NOMO-1 (cell line): ENCODE measurements around the gene MUC5AC.
A peak's percentile ranks its signal among the peaks of the same experiment; 100 is the strongest.
"Not testable (repeated sequence)": the region's sequence is repeated elsewhere in the genome, so short reads cannot be mapped to it uniquely, and the experiment has no call there.

ENCODE experiments used
- DNase-seq, 2 experiments: peaks; one replicate each; lab custom pipeline; 2025; ENCODE audit not compliant: unreplicated experiment in 2 of 2; lab: John Stamatoyannopoulos, UW

Gene MUC5AC

DNA sequence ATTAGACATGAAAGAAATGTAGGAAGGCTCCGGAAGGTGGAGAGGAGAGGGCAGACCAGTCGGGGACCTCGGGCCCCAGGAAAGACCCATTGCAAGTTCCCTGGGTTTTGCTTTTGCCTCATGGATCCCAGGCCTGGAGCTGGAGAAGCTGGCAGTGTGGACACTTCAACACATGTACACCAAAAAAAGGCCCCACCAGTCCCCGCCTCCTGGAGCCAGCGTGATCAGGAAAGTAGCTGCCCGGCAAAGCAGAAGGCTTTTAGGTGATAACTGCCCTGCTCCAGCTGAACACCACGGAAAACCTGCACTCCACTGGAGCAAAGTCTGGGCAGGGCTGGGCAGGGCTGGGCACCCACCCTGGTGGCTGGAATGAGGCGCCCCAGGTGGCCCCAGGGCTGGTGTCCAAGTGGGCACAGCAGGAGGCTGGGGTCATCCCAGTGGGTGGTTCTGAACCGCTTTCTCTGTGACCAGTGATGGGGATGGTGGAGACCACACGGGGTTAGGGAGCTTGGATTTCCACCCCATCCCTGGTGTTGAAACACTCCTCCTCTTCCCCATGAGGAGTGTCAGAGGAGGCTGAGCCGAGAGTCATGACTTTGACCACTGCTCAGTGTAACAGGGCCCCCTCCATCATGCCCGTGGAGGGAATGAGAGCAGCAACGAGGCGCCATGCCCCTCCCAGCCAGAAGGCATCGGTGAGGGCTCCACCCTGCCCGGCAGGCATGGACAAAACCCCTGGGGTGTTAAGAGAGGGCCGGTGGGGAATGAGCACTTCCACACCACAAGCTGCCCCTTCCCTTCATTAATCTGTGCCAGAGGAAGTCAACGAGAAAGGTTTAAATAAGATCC is 16.9 kb upstream of the MUC5AC start:
- no peak for DNase-seq

- DNase-seq: no peak
These were observed 11.4 kb upstream of the MUC5AC start for GRCh38 chr11:1146365-1146764.

DNA sequence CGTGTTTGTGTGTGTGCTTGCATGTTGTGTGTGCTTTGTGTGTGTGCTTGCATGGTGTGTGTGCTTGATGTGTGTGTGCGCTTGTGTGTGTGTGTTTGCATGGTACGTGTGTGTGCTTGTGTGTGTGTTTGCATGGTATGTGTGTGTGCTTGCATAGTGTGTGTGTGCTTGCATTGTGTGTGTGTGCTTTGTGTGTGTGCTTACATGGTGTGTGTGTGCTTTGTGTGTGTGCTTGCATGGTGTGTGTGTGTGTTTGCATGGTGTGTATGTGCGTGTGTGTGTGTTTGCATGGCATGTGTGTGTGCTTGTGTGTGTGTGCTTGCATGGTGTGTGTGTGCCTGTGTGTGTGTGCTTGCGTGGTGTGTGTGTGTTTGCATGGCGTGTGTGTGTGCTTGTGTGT is 10.0 kb upstream of the MUC5AC start:
- DNase-seq: no peak

- DNase-seq: no peak
These were observed 9.0 kb upstream of the MUC5AC start for GRCh38 chr11:1148752-1149180.

- DNase-seq: no peak
These were observed 8.2 kb upstream of the MUC5AC start for GRCh38 chr11:1149545-1149944.

GRCh38 chr11:1150116-1150515 is 7.6 kb upstream of the MUC5AC start:
- no peak for DNase-seq

DNA sequence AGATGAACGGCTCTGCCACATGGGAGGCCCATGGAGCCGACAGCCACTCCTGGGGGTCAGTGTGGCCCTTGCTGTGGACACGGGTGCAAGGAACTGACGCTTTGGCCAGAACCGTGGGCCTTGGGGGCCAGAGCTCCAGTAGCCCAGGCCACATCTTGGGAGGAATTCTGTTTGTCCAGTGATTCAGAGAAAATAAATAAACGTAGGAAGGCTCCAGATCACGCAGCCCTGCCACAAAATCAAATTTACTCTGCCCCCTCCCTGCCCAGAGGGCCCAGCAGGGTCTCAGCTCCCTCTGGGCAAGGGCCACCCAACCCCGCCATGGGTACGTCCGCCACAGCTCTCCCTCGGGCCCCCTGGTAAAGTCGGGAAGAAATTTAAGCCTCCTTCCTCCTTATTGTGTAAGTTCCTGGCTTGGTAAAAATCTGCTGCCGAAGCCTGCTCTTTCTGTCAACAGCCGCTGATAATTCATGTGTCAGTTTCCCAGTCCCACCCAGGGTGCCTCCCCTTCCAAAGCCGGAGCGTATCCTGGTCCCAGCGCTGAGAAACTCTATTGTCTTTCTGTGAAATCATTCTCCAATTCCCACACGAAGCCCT is 6.9 kb upstream of the MUC5AC start:
- peak in 1 of 2 experiments; percentile 12 for DNase-seq

GRCh38 chr11:1151366-1152315 is 6.1 kb upstream of the MUC5AC start:
- DNase-seq: no peak

- peak; percentile 9 to 30 for DNase-seq
These were observed 5.2 kb upstream of the MUC5AC start for GRCh38 chr11:1152316-1153104.

DNA sequence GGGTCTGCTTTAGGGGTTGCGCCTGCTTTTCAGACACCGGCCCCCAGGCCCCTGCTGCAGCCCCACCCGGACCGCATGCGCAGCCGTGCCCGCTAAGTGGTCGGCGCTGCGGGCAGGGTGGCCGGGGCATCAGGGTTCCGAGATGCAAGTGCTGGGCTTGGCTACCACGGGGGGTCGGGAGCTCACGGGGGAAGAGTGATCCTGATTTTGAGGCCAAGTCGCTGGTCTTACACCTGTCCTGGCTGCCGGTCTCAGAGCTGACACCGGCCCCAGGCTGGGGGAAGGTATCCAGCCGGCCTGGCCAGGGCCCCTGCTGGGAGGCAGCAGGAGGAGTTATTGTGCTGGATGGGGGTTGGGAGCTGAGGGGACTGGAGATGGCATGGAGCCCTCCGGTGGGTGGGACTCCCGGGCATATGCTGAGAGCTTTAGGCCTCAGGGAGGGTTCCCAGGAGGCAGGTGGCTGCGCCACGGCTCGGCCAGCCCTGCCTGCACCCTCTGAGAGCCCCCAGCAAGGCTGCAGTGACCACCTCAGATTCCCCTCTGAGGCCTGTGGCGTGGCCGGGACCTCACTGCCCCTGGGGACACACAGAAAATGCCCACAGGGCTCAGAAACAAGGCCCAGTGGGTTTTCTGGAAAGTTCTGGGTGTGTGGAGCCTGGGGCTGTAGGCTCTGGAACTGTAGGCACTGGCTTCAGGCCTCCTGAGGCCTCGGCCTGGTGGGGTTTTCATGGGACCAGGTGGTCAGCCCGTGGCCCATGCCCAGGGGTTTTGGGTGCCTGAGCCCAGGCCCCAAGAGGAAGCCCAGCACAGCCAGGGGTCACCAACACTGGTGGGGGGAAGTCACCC is 4.4 kb upstream of the MUC5AC start:
- no peak for DNase-seq

GRCh38 chr11:1153951-1154493 is 3.7 kb upstream of the MUC5AC start:
- no peak for DNase-seq

DNA sequence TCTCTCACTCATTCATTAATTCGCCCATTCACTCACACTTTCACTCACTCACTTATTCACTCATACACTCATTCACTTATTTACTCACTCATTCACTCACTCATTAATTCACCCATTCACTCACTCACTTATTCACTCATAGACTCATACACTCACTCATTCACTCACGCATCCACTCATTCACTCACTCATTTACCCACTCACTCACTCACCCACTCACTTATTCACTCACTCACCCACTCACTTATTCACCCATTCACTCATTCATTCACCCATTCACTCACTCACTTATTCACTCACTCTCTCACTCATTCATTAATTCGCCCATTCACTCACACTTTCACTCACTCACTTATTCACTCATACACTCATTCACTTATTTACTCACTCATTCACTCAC is 3.1 kb upstream of the MUC5AC start:
- not testable (repeated sequence) for DNase-seq

GRCh38 chr11:1155274-1155693 is 2.5 kb upstream of the MUC5AC start:
- no peak for DNase-seq

GRCh38 chr11:1156506-1157340 is 1.0 kb upstream of the MUC5AC start:
- DNase-seq: no peak

DNA sequence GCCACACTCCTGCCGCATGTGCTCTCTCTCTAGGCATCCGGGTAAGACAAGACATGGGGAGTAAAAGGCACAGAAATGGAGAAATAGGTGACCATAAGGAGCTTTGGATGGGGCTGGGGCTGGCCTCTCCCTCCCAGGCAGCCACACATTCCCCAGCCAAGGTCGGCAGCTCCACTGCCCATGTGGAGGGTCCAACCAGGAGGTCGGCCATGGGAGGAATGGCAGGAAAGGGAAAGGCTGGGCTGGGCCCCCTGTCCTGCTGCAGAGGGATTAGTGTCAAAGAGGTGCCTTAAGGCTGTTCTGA is 460 bp upstream of the MUC5AC start:
- no peak for DNase-seq

- DNase-seq: no peak
These were observed 1.1 kb downstream of the MUC5AC start for GRCh38 chr11:1158681-1159487.

DNA sequence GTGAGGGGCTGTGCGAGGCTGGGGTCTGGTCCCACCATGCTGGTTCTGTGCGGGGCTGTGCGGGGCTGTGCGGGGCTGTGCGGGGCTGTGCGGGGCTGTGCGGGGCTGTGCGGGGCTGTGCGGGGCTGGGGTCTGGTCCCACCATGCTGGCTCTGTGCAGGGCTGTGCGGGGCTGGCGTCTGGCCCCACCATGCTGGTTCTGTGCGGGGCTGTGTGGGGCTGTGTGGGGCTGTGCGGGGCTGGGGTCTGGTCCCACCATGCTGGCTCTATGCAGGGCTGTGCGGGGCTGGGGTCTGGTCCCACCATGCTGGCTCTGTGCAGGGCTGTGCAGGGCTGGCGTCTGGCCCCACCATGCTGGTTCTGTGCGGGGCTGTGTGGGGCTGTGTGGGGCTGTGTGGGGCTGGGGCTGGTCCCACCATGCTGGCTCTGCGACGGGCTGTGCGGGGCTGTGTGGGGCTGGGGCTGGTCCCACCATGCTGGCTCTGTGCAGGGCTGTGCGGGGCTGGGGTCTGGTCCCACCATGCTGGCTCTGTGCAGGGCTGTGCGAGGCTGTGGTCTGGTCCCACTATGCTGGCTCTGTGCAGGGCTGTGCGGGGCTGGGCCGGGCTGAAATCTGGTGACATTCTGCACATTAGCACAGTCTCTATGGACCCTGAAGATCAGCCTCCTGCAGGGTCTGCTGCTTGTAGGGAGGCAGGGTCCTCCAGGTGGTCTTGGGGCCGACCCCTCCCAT is 1.9 kb downstream of the MUC5AC start:
- DNase-seq: not testable (repeated sequence)
